ENCODE measurements around the gene DMRTC2. TPM values are rescaled to one million over a fixed set of nuclear protein-coding genes. Genes with fewer than 3 reads are reported as not detected.
"Not testable (repeated sequence)": the region's sequence is repeated elsewhere in the genome, so short reads cannot be mapped to it uniquely, and the experiment has no call there.

The DMRTC2 gene
- total and polyA plus RNA-seq, 7 donors = not detected

DNA sequence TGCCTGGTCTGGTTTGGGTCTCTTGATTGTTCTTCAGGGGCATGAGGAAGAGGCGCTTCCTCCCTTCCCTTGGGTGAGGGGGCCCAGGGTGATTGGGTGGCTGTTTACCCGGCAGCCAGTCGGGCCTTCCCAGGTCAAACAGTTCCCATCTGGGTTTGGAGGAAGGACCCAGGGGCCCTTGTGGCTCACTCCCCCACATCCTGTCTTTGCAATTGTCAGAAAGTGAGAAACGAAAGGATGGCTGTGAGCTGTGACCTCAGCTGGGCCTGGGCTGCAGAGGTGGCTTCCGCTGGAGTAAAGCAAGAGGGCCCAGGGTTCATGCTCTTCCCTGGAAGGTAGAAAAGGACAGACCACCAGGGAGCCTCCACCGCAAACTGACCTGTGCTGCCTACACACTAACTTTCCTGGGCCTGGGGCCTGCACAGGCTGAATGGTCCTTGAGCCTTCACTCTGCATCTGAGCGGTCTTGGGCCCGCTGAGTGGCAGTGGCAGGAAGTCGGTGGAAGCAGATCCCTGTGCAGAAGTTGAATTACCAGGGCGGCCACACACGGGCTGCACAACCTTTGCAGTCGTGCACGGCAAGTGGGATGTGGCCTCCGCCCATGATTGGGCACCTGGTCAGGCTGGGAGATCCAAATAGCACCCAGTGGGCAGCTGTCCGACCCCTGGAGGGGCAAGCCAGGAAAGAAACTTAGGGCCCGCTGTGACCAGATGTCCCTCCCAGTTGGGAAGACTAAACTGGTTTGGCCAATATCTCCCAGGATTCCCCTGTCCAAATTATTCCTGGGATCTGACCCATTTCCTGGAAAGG lies 26.9 kb downstream of the DMRTC2 start:
- Histone ChIP-seq H3K27me3 (ENCODE audit: insufficient read depth in 3 of 3, low read length in 2 of 3) (no peaks in the 10 kb centered on the region), H3K4me3 (no peak overlapping the region), H3K36me3 (ENCODE audit: insufficient read depth in 1 of 2, low read depth in 1 of 2) (peaks cover 16 to 53% of the 10 kb centered on the region in 2 donors), H3K9me3 (no peaks in the 10 kb centered on the region), H3K27ac (no peak overlapping the region), H3K4me1 (no peaks in the 10 kb centered on the region)
- peak in 3 of 4 donors; percentile 12 to 15 (median 12) for ATAC-seq
- TF ChIP-seq, protein P1, sequence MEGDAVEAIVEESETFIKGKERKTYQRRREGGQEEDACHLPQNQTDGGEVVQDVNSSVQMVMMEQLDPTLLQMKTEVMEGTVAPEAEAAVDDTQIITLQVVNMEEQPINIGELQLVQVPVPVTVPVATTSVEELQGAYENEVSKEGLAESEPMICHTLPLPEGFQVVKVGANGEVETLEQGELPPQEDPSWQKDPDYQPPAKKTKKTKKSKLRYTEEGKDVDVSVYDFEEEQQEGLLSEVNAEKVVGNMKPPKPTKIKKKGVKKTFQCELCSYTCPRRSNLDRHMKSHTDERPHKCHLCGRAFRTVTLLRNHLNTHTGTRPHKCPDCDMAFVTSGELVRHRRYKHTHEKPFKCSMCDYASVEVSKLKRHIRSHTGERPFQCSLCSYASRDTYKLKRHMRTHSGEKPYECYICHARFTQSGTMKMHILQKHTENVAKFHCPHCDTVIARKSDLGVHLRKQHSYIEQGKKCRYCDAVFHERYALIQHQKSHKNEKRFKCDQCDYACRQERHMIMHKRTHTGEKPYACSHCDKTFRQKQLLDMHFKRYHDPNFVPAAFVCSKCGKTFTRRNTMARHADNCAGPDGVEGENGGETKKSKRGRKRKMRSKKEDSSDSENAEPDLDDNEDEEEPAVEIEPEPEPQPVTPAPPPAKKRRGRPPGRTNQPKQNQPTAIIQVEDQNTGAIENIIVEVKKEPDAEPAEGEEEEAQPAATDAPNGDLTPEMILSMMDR (IDR thresholded peaks at IDR 0.05) = no peak
- intact Hi-C loops (cut with DNase I) = no loop called here
- DNase-seq = peak in 1 of 2 donors; percentile 46
- 59 to 61% (median 60%) methylated on average over 16 of the region's 16 CpGs for WGBS, 3 donors

DNA sequence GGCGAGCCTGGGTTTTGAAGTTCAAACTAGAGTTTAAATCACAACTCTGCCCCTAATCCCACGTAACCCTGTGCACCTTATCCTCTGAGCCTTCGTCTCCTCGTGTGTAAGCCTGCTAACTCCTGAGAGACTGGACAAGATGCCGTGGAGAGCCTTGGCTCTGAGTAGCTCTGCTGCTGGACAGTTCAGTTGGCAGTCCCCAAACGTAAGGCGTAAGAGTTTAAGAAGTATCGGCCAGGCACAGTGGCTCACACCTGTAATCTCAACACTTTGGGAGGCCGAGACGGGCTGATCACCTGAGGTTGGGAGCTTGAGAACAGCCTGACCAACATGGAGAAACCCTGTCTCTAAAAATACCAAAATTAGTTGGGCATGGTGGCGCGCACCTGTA lies 27.5 kb downstream of the DMRTC2 start:
- DNase-seq = no peak
- no peaks in the 10 kb centered on the region for H3K9me3 ChIP-seq
- no peak overlapping the region for H3K27ac ChIP-seq
- intact Hi-C loops (cut with DNase I) = no loop called here
- no peaks in the 10 kb centered on the region for H3K27me3 ChIP-seq (ENCODE audit: insufficient read depth in 3 of 3, low read length in 2 of 3)
- H3K4me1 ChIP-seq = no peaks in the 10 kb centered on the region
- peaks cover 16 to 47% of the 10 kb centered on the region in 2 donors for H3K36me3 ChIP-seq (ENCODE audit: insufficient read depth in 1 of 2, low read depth in 1 of 2)
- no peak overlapping the region for H3K4me3 ChIP-seq
- WGBS, 3 donors = 85 to 87% (median 86%) methylated on average over 12 of the region's 12 CpGs
- TF ChIP-seq, protein P1 (IDR thresholded peaks at IDR 0.05) = no peak
- ATAC-seq = peak in 1 of 4 donors; percentile 8

DNA sequence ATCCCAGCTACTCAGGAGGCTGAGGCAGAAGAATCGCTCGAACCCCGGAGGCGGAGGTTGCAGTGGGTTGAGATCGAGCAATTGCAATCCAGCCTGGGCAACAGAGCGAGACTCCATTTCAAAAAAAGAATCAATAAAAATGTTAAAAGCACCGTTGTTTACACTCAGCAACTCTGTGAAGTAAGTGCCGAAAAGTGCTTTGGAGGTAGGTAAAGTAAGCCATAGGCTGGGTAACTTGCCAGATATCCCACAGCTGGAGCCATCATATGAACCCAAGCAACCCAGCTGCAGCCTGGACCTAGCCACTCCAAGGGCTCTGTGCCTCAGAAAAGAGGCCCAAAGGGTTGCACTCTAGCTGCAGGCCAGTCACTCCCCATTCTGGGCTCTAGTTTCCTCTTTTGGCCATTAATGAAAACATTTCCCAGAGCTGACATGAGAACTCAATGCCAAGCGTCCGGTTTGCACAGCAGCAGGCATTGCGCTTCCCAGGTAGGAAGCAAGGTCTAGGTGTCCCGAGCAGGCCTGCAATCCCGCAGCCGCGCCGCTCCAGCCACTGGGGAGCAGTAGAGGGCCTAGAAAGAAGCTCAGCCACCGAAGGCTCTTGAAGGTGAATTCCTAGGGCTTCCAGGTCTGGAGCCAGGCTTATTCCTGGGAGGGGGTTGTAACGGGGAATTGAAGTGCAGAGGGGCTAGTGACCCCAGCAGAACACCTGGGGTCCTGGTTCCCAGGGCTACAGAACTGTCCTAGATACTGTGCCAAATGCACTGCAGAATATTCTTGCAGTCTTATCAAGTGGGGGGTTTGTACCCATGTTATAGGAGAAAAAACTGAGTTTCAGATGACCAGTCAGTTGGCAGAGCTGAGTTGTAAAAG lies 28.2 kb downstream of the DMRTC2 start:
- TF ChIP-seq, protein P1 (IDR thresholded peaks at IDR 0.05) = peak; percentile 57
- Histone ChIP-seq H3K9me3 (no peaks in the 10 kb centered on the region), H3K27me3 (ENCODE audit: insufficient read depth in 3 of 3, low read length in 2 of 3) (no peaks in the 10 kb centered on the region), H3K4me3 (no peak overlapping the region), H3K27ac (no peak overlapping the region), H3K4me1 (no peaks in the 10 kb centered on the region), H3K36me3 (ENCODE audit: insufficient read depth in 1 of 2, low read depth in 1 of 2) (peaks cover 16 to 41% of the 10 kb centered on the region in 2 donors)
- WGBS, 3 donors = 54 to 60% (median 56%) methylated on average over 18 of the region's 18 CpGs
- peak; percentile 42 to 69 for DNase-seq
- peak; percentile 51 to 72 (median 64) for ATAC-seq
- intact Hi-C loops (cut with DNase I) = no loop called here

DNA sequence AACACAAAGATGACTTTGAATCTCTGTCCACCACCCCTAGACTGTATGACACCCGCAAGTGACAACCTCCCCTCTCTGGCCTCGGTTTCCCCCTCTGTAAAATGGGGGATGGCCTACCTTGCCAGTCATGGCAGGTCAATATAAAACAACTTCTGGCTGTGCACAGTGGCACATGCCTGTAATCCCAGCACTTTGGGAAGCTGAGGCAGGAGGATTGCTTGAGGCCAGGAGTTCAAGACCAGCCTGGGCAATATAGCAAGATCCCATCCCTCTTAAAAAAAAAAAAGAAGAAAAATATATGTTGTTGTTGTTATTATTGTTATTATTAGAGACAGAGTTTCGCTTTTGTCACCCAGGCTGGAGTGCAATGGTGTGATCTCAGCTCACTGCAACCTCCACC lies 31.1 kb downstream of the DMRTC2 start:
- peaks cover 5 to 11% of the 10 kb centered on the region in 2 donors for H3K36me3 ChIP-seq (ENCODE audit: insufficient read depth in 1 of 2, low read depth in 1 of 2)
- intact Hi-C loops (cut with DNase I) = loop anchor here in 1 of 2 donors (5.0 kb wide), 1 partner anchor 56 kb away; no protein-coding TSS in a partner anchor

More for the DNA sequence above, 31.1 kb downstream of the DMRTC2 start:
- H3K9me3 ChIP-seq; H3K4me1 ChIP-seq; ATAC-seq; H3K27ac ChIP-seq; H3K27me3 ChIP-seq (ENCODE audit: insufficient read depth in 3 of 3, low read length in 2 of 3); H3K4me3 ChIP-seq: not testable (repeated sequence)
- 81 to 87% (median 84%) methylated on average over 3 of the region's 3 CpGs for WGBS, 3 donors
- peak in 1 of 2 donors; percentile 13 for DNase-seq
